HepG2 (cell line): ENCODE measurements around the gene AUNIP. TPM values are rescaled to one million over a fixed set of nuclear protein-coding genes. Genes with fewer than 3 reads are reported as not detected.

Experiments used
- KDM2A ChIP-seq: sonication (generic); formaldehyde crosslinking; IDR thresholded peaks from 2 replicates; pipeline ENCODE4 v1.4.0; 2020; ENCODE audit warnings: low read depth, missing genetic modification reagents, borderline replicate concordance
- KDM3A ChIP-seq: IDR thresholded peaks from 2 replicates; pipeline ENCODE4 v1.6.1; 2018; ENCODE audit warnings: low read depth, missing compliant biosample characterization
- NR1H2 ChIP-seq: sonication (generic); formaldehyde crosslinking; IDR thresholded peaks from 2 replicates; pipeline ENCODE4 v1.8.1; 2022; ENCODE audit warnings: low read depth, missing genetic modification reagents, borderline replicate concordance
- PAWR ChIP-seq: sonication (generic); formaldehyde crosslinking; IDR thresholded peaks from 2 replicates; pipeline ENCODE4 v1.4.0; 2020; ENCODE audit warnings: missing genetic modification reagents, mild to moderate bottlenecking, borderline replicate concordance
- RAD51 ChIP-seq: fragments of 450-650 bp; IDR thresholded peaks from 2 replicates; pipeline ENCODE4 v1.6.1; 2016; ENCODE audit warnings: borderline replicate concordance
- SNAPC4 ChIP-seq: sonication (generic); formaldehyde crosslinking; IDR thresholded peaks from 2 replicates; pipeline ENCODE4 v1.4.0; 2020; ENCODE audit warnings: mild to moderate bottlenecking, missing genetic modification reagents
- ZNF235 ChIP-seq: sonication (generic); formaldehyde crosslinking; IDR thresholded peaks from 2 replicates; pipeline ENCODE4 v1.8.1; 2023; ENCODE audit warnings: mild to moderate bottlenecking, missing genetic modification reagents, borderline replicate concordance
- ZNF589 ChIP-seq: sonication (generic); formaldehyde crosslinking; conservative IDR thresholded peaks from 2 replicates; pipeline ENCODE4 v1.8.0; 2022; ENCODE audit warnings: mild to moderate bottlenecking, moderate library complexity, missing genetic modification reagents
- polyA plus RNA-seq, 8 experiments: library from polyadenylated mRNA; depleted of rRNA in 3 of 8; stranded (reverse) in 7 of 8; unstranded in 1 of 8; fragments of >200 nt; fragmentation: Illumina TruSeq in 4 of 8; extraction: Trizol in 4 of 8; gene quantifications; 2 replicates each; pipeline versions ENCODE4 v1.2.1 to v1.2.3, GENCODE V29; 2011 to 2016; ENCODE audit warnings: low read depth in 4 of 8, missing spikeins in 1 of 8, mixed read lengths in 1 of 8; ENCODE audit not compliant: insufficient read depth in 1 of 8
- total RNA-seq, 5 experiments: library from RNA; depleted of rRNA; stranded (reverse); fragments of >200 nt; fragmentation: Illumina TruSeq; extraction: Trizol; gene quantifications; 2 replicates each; pipeline ENCODE4 v1.2.3, GENCODE V29; 2016; ENCODE audit warnings: low read depth in 1 of 5
- TF ChIP-seq, protein P1 (sequence below): sonication (generic); formaldehyde crosslinking; IDR thresholded peaks from 2 replicates; pipeline ENCODE4 v1.5.0; 2020; ENCODE audit warnings: mild to moderate bottlenecking, missing genetic modification reagents
- TF ChIP-seq, protein P2 (sequence below): sonication (generic); formaldehyde crosslinking; IDR thresholded peaks from 2 replicates; pipeline ENCODE4 v1.4.0; 2020; ENCODE audit warnings: missing genetic modification reagents

The AUNIP gene
- total and polyA plus RNA-seq, 2 of the 13 experiments (the other 11 are each of a cell fraction or from before 2014, with no cell fraction given) = 3.8 to 12.3 TPM

DNA sequence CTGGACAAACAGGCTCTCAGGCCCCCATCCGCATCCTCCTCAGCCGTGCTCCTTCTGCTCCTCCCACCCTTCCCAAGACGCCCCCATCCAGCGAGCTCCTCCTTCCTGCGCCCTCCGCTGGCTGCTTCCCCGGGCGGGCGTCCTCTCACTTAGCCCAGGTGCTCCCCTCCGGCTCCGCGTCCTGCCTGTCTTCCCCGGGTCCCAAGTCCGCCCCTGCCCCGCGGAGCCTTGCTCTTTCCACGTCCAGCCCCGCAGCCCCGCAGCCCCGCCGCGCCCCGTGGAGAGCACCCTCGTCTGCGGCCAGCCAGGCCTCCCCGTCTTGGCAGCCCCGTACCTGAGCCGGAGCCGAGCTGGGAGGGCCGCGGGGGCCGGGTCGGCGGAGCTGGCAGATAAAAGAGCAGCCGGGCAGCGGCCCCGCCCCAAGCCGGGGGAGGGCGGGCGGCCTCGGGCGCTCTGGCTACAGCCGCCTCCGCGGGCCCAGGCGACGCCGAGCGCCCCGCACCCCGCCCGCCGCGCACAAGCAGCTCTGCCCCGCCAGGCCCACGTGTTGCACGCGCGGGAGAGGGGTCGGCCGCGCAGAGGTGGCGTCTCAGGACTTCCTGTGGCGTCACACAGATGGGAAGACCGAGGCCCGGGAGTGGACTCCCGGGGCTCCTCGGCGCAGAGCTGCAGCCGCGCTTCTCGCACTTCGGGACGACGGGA, 16.0 kb upstream of the AUNIP start, which contains the start of gene PAQR7 (continued):
- TF ChIP-seq, protein P1, sequence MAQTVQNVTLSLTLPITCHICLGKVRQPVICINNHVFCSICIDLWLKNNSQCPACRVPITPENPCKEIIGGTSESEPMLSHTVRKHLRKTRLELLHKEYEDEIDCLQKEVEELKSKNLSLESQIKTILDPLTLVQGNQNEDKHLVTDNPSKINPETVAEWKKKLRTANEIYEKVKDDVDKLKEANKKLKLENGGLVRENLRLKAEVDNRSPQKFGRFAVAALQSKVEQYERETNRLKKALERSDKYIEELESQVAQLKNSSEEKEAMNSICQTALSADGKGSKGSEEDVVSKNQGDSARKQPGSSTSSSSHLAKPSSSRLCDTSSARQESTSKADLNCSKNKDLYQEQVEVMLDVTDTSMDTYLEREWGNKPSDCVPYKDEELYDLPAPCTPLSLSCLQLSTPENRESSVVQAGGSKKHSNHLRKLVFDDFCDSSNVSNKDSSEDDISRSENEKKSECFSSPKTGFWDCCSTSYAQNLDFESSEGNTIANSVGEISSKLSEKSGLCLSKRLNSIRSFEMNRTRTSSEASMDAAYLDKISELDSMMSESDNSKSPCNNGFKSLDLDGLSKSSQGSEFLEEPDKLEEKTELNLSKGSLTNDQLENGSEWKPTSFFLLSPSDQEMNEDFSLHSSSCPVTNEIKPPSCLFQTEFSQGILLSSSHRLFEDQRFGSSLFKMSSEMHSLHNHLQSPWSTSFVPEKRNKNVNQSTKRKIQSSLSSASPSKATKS (CRISPR knock-in tag) = no peak
- TF ChIP-seq ZNF589 = 0 out of 2 replicates have a peak, but pooled peaks have one; percentile 67
- TF ChIP-seq, protein P2, sequence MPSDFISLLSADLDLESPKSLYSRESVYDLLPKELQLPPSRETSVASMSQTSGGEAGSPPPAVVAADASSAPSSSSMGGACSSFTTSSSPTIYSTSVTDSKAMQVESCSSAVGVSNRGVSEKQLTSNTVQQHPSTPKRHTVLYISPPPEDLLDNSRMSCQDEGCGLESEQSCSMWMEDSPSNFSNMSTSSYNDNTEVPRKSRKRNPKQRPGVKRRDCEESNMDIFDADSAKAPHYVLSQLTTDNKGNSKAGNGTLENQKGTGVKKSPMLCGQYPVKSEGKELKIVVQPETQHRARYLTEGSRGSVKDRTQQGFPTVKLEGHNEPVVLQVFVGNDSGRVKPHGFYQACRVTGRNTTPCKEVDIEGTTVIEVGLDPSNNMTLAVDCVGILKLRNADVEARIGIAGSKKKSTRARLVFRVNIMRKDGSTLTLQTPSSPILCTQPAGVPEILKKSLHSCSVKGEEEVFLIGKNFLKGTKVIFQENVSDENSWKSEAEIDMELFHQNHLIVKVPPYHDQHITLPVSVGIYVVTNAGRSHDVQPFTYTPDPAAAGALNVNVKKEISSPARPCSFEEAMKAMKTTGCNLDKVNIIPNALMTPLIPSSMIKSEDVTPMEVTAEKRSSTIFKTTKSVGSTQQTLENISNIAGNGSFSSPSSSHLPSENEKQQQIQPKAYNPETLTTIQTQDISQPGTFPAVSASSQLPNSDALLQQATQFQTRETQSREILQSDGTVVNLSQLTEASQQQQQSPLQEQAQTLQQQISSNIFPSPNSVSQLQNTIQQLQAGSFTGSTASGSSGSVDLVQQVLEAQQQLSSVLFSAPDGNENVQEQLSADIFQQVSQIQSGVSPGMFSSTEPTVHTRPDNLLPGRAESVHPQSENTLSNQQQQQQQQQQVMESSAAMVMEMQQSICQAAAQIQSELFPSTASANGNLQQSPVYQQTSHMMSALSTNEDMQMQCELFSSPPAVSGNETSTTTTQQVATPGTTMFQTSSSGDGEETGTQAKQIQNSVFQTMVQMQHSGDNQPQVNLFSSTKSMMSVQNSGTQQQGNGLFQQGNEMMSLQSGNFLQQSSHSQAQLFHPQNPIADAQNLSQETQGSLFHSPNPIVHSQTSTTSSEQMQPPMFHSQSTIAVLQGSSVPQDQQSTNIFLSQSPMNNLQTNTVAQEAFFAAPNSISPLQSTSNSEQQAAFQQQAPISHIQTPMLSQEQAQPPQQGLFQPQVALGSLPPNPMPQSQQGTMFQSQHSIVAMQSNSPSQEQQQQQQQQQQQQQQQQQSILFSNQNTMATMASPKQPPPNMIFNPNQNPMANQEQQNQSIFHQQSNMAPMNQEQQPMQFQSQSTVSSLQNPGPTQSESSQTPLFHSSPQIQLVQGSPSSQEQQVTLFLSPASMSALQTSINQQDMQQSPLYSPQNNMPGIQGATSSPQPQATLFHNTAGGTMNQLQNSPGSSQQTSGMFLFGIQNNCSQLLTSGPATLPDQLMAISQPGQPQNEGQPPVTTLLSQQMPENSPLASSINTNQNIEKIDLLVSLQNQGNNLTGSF (CRISPR knock-in tag) = peak; percentile 95
- no peak for TF ChIP-seq PAWR
- TF ChIP-seq RAD51 = no peak
- no peak for TF ChIP-seq ZNF235 (CRISPR knock-in tag)
- peak; percentile 42; the same call in 1 of the 2 replicates for TF ChIP-seq KDM2A (CRISPR knock-in tag)
- 0 out of 2 replicates have a peak, but pooled peaks have one; percentile 25 for TF ChIP-seq KDM3A (CRISPR knock-in tag)
- TF ChIP-seq SNAPC4 (CRISPR knock-in tag) = no peak
- 0 out of 2 replicates have a peak, but pooled peaks have one; percentile 40 for TF ChIP-seq NR1H2 (CRISPR knock-in tag)
